Lower leg skin (tissue), 3 donors: Measurements from ENCODE around the gene C1QL2.

Experiments used
- POLR2A ChIP-seq, 2 donors: fragments of 450-650 bp; IDR thresholded peaks; one replicate each; pipeline ENCODE4 v1.6.1; 2016 to 2017; ENCODE audit warnings: antibody characterized with exemption in 2 of 2, mild to moderate bottlenecking in 1 of 2, moderate library complexity in 1 of 2
- TF ChIP-seq, protein P1 (sequence below), 3 donors: fragments of 450-650 bp; IDR thresholded peaks; one replicate each; pipeline ENCODE4 v1.5.1; 2016; ENCODE audit warnings: antibody characterized with exemption in 3 of 3, mild to moderate bottlenecking in 3 of 3, moderate library complexity in 2 of 3

DNA sequence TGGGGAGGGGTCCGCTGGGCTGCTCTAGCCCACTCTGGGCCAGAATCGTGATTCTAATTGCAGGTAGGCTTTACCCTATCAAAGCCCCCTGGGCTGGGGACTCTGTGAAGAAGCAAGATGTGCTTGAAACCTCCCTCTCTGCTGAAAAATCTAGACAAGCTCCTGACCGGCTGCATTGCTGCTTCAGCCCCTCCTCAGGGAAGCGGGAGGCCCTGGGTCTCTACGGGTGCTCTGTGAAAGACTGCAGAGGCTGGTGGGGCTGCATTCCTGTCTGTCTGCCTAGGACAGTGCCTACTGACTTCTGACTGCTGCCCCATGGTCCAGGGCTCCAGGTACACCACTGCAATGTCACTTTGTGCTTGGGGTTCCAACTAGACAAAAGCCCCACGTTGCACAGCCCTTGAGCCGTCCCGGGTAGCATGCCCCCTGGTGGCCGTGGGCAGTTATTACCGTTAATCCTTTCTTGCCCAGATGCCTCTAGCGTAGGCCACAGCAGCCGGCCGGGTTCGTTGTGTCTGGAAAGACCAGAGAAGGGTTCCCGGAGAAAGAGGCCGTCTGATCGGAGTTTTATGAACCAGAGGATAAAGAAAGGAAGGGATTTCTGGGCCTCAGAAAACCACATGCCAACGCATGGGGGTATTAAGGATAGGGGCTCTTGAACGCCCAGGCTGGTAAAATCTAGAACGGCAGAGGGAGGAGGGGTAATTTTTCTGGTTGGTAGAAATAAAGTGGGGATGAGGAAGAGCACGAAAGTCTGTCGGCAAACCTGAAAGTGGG lies 15.9 kb upstream of the C1QL2 start:
- TF ChIP-seq, protein P1, sequence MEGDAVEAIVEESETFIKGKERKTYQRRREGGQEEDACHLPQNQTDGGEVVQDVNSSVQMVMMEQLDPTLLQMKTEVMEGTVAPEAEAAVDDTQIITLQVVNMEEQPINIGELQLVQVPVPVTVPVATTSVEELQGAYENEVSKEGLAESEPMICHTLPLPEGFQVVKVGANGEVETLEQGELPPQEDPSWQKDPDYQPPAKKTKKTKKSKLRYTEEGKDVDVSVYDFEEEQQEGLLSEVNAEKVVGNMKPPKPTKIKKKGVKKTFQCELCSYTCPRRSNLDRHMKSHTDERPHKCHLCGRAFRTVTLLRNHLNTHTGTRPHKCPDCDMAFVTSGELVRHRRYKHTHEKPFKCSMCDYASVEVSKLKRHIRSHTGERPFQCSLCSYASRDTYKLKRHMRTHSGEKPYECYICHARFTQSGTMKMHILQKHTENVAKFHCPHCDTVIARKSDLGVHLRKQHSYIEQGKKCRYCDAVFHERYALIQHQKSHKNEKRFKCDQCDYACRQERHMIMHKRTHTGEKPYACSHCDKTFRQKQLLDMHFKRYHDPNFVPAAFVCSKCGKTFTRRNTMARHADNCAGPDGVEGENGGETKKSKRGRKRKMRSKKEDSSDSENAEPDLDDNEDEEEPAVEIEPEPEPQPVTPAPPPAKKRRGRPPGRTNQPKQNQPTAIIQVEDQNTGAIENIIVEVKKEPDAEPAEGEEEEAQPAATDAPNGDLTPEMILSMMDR (IDR thresholded peaks at IDR 0.05): no peak
- no peak for TF ChIP-seq POLR2A (IDR thresholded peaks at IDR 0.05)
